NCI-H748 (cell line): ENCODE measurements around the gene ZNF280B.
"Not testable (repeated sequence)": the region's sequence is repeated elsewhere in the genome, so short reads cannot be mapped to it uniquely, and the experiment has no call there.

Source experiments
- DNase-seq: peaks from one replicate; lab custom pipeline; 2025; ENCODE audit not compliant: unreplicated experiment; lab: John Stamatoyannopoulos, UW

ZNF280B gene

GRCh38 chr22:22465094-22465602, 43.4 kb downstream of the ZNF280B start:
- no peak for DNase-seq

GRCh38 chr22:22464541-22465054, 43.9 kb downstream of the ZNF280B start:
- DNase-seq, result no peak

GRCh38 chr22:22463855-22464540, 44.5 kb downstream of the ZNF280B start:
- DNase-seq, result peak; percentile 46

GRCh38 chr22:22462813-22463567, 45.6 kb downstream of the ZNF280B start:
- DNase-seq, result peak; percentile 7

- DNase-seq, result no peak
Measured at GRCh38 chr22:22461583-22461982, 47.0 kb downstream of the ZNF280B start.

- DNase-seq, result no peak
Measured at GRCh38 chr22:22461111-22461510, 47.4 kb downstream of the ZNF280B start.

- no peak for DNase-seq
Measured at GRCh38 chr22:22460635-22461034, 47.9 kb downstream of the ZNF280B start.

GRCh38 chr22:22460060-22460459, 48.5 kb downstream of the ZNF280B start:
- no peak for DNase-seq

- DNase-seq, result no peak
Measured at GRCh38 chr22:22458896-22459588, 49.5 kb downstream of the ZNF280B start.

- DNase-seq, result no peak
Measured at GRCh38 chr22:22458387-22458786, 50.2 kb downstream of the ZNF280B start.

- no peak for DNase-seq
Measured at GRCh38 chr22:22454997-22455396, 53.5 kb downstream of the ZNF280B start.

- DNase-seq, result no peak
Measured at GRCh38 chr22:22452996-22453686, 55.4 kb downstream of the ZNF280B start.

- DNase-seq, result no peak
Measured at GRCh38 chr22:22452211-22452610, 56.3 kb downstream of the ZNF280B start.

GRCh38 chr22:22450343-22450839, 58.2 kb downstream of the ZNF280B start:
- no peak for DNase-seq

GRCh38 chr22:22449819-22450218, 58.7 kb downstream of the ZNF280B start:
- DNase-seq, result no peak

- DNase-seq, result no peak
Measured at GRCh38 chr22:22446517-22446916, 62.0 kb downstream of the ZNF280B start.

- not testable (repeated sequence) for DNase-seq
Measured at GRCh38 chr22:22444007-22444589, 64.4 kb downstream of the ZNF280B start.

- DNase-seq, result no peak
Measured at GRCh38 chr22:22442928-22443709, 65.4 kb downstream of the ZNF280B start.

GRCh38 chr22:22441626-22442025, 66.9 kb downstream of the ZNF280B start:
- not testable (repeated sequence) for DNase-seq

GRCh38 chr22:22440188-22440587, 68.4 kb downstream of the ZNF280B start:
- no peak for DNase-seq
